K562 (cell line): Measurements from ENCODE around the gene SGK1.

Experiments
- ADNP ChIP-seq: fragments of 200-800 bp; sonication (Bioruptor generic); IDR thresholded peaks from 2 replicates; pipeline ENCODE4 v1.6.1; 2016; ENCODE audit warnings: missing genetic modification characterization, missing compliant biosample characterization
- CEBPB ChIP-seq: fragments of 450-650 bp; IDR thresholded peaks from 2 replicates; pipeline ENCODE4 v1.6.1; 2016; ENCODE audit warnings: missing genetic modification characterization, missing compliant biosample characterization
- CTCF ChIP-seq, 3 experiments: IDR thresholded peaks in 2 of 3; conservative IDR thresholded peaks in 1 of 3; 2 replicates each; pipeline ENCODE4 v1.5.1; 2011 to 2012; ENCODE audit warnings: low read length in 3 of 3, mild to moderate bottlenecking in 3 of 3, control low read depth in 2 of 3, improper control_type of control experiment in 1 of 3, inconsistent platforms in 1 of 3, low read depth in 1 of 3, mixed read lengths in 1 of 3, moderate library complexity in 1 of 3; ENCODE audit not compliant: insufficient read depth in 2 of 3
- FOS ChIP-seq: IDR thresholded peaks from 3 replicates; pipeline ENCODE4 v1.6.1; 2011; ENCODE audit not compliant: insufficient read length; ENCODE audit errors: extremely low read depth
- FOXM1 ChIP-seq, 2 experiments: fragments of 450-650 bp in 1 of 2; sonication (generic) in 1 of 2; formaldehyde crosslinking in 1 of 2; IDR thresholded peaks; 2 replicates each; pipeline versions ENCODE4 v1.6.1 to v1.9.0; 2017 to 2022; ENCODE audit warnings: low read depth in 2 of 2, mild to moderate bottlenecking in 2 of 2, missing genetic modification reagents in 1 of 2, moderate library complexity in 1 of 2
- NR2C2 ChIP-seq, 2 experiments: fragments of 200-800 bp in 1 of 2; sonication (Bioruptor generic) in 1 of 2; sonication (generic) in 1 of 2; formaldehyde crosslinking in 1 of 2; IDR thresholded peaks; 2 replicates each; pipeline versions ENCODE4 v1.6.1 to v1.8.0; 2016 to 2022; ENCODE audit warnings: mild to moderate bottlenecking in 1 of 2, missing compliant biosample characterization in 1 of 2, missing genetic modification characterization in 1 of 2, missing genetic modification reagents in 1 of 2
- POLR2A ChIP-seq: fragments of 450-650 bp; conservative IDR thresholded peaks from 2 replicates; pipeline ENCODE4 v1.6.1; 2016
- RAD21 ChIP-seq, 2 experiments: fragments of 250-450 bp in 1 of 2; fragments of 450-650 bp in 1 of 2; sonication (Bioruptor Pico) in 1 of 2; formaldehyde crosslinking in 1 of 2; IDR thresholded peaks in 1 of 2; conservative IDR thresholded peaks in 1 of 2; 2 replicates each; pipeline versions ENCODE4 v1.4.0 to v1.8.0; 2020 to 2022; ENCODE audit warnings: mild to moderate bottlenecking in 2 of 2, moderate library complexity in 1 of 2
- ZBTB43 ChIP-seq: sonication (generic); formaldehyde crosslinking; IDR thresholded peaks from 2 replicates; pipeline ENCODE4 v1.8.0; 2023; ENCODE audit warnings: mild to moderate bottlenecking, missing genetic modification reagents

GRCh38 chr6:134303891-134304290, 14.0 kb downstream of the SGK1 start:
- TF ChIP-seq NR2C2 (CRISPR knock-in tag; IDR thresholded peaks at IDR 0.05), result no peak
- TF ChIP-seq NR2C2 (tag; IDR thresholded peaks at IDR 0.05), result no peak
- TF ChIP-seq CEBPB (tag), result no peak
- TF ChIP-seq FOS, result no peak
- no peak for TF ChIP-seq POLR2A
- no peak for TF ChIP-seq ZBTB43
- TF ChIP-seq RAD21 (CRISPR knock-in tag; conservative IDR thresholded peaks at IDR 0.05 in 1 of 2, IDR thresholded peaks at IDR 0.05 in 1 of 2), result no peak
- TF ChIP-seq CTCF (IDR thresholded peaks at IDR 0.05 in 2 of 3, conservative IDR thresholded peaks at IDR 0.05 in 1 of 3; ENCODE audit: insufficient read depth in 2 of 3, low read depth in 1 of 3, low read length in 3 of 3), result no peak
- no peak for TF ChIP-seq ADNP (tag)
- TF ChIP-seq FOXM1 (IDR thresholded peaks at IDR 0.05; ENCODE audit: low read depth), result no peak
- no peak for TF ChIP-seq FOXM1 (CRISPR knock-in tag; IDR thresholded peaks at IDR 0.05; ENCODE audit: low read depth)
